GM12878 (cell line): ENCODE measurements around the gene PDK1. TPM values are rescaled to one million over a fixed set of nuclear protein-coding genes. Genes with fewer than 3 reads are reported as not detected.

Experiments
- ATAC-seq: fragments of 200-7000 bp; cut with Tn5 transposase; 3 replicates; pipeline ENCODE4 v1.9.1; 2020; ENCODE audit warnings: mild to moderate bottlenecking, moderate library complexity
- BruUV-seq: library from RNA; stranded (reverse); fragments of 400-500 nt; replicated peaks from 2 replicates; lab custom pipeline; 2021; lab: Mats Ljungman, UMichigan
- CTCF ChIA-PET: fragments of 300-600 bp; sonication (Branson Sonifier 250); formaldehyde crosslinking; extraction: SDS; loops from one replicate; lab custom pipeline; 2021; ENCODE audit warnings: inconsistent platforms; lab: Yijun Ruan, JAX
- POLR2A ChIA-PET: fragments of 350-600 bp; formaldehyde crosslinking; extraction: SDS; loops from one replicate; lab custom pipeline; 2021; ENCODE audit warnings: inconsistent platforms; lab: Charles Lee
- RAD21 ChIA-PET: fragments of 300-600 bp; sonication (Branson Sonifier 250); formaldehyde crosslinking; loops from one replicate; lab custom pipeline; 2023; ENCODE audit warnings: antibody characterized with exemption; ENCODE audit not compliant: unreplicated experiment; lab: Charles Lee
- SMC1A ChIA-PET: fragments of 300-600 bp; sonication (Branson Sonifier 250); formaldehyde crosslinking; loops from one replicate; lab custom pipeline; 2023; ENCODE audit not compliant: unreplicated experiment, uncharacterized antibody; lab: Charles Lee
- DNase-seq: peaks from one replicate; pipeline ENCODE4 v3.0.0-alpha.2; 2011; ENCODE audit warnings: low read depth, low spot score
- FAIRE-seq: peaks from 3 replicates; lab custom pipeline; 2011; peaks lifted over from hg19 to GRCh38; lab: Jason Lieb, UNC
- H2AFZ ChIP-seq: 2 replicates; pipeline ENCODE4 v1.6.0; 2011; ENCODE audit warnings: low read depth, low read length, control low read depth; ENCODE audit not compliant: control insufficient read depth
- H3K27ac ChIP-seq: 2 replicates; pipeline ENCODE4 v1.5.1; 2011; ENCODE audit warnings: control low read depth; ENCODE audit not compliant: control insufficient read depth, insufficient read depth
- H3K27me3 ChIP-seq, 2 experiments: replicated peaks in 1 of 2; 2 replicates each; pipeline versions ENCODE4 v1.6.0 to v1.6.1; 2011; ENCODE audit warnings: low read length in 1 of 2; ENCODE audit not compliant: control insufficient read depth in 2 of 2, insufficient read depth in 2 of 2
- H3K36me3 ChIP-seq, 2 experiments: 2 replicates each; pipeline ENCODE4 v1.5.1; 2011; ENCODE audit warnings: low read length in 1 of 2; ENCODE audit not compliant: control insufficient read depth in 2 of 2, insufficient read depth in 2 of 2
- H3K4me1 ChIP-seq: 2 replicates; pipeline ENCODE4 v1.6.1; 2011; ENCODE audit warnings: mild to moderate bottlenecking, low read length, moderate library complexity, mixed read lengths; ENCODE audit not compliant: control insufficient read depth, insufficient read depth
- H3K4me2 ChIP-seq: 2 replicates; pipeline ENCODE4 v1.6.0; 2011; ENCODE audit warnings: control low read depth; ENCODE audit not compliant: control insufficient read depth, insufficient read depth
- H3K4me3 ChIP-seq: fragments of 200-600 bp; sonication (generic); 2 replicates; pipeline ENCODE4 v1.5.1; 2016
- H3K79me2 ChIP-seq: 2 replicates; pipeline ENCODE4 v1.6.0; 2011; ENCODE audit warnings: low read length; ENCODE audit not compliant: control insufficient read depth, insufficient read depth
- H3K9ac ChIP-seq: 2 replicates; pipeline ENCODE4 v1.8.0; 2011; ENCODE audit warnings: low read length, control low read depth, mixed read lengths; ENCODE audit not compliant: control insufficient read depth, insufficient read depth
- H3K9me3 ChIP-seq: replicated peaks from 3 replicates; pipeline ENCODE4 v1.5.1; 2011; ENCODE audit warnings: mild to moderate bottlenecking, low read length; ENCODE audit not compliant: control insufficient read depth, insufficient read depth
- H4K20me1 ChIP-seq: 2 replicates; pipeline ENCODE4 v1.6.0; 2011; ENCODE audit not compliant: control insufficient read depth, insufficient read depth
- CBFB ChIP-seq: IDR thresholded peaks from 2 replicates; pipeline ENCODE4 v1.6.1; 2016; ENCODE audit warnings: antibody characterized with exemption, low read depth
- GABPA ChIP-seq: IDR thresholded peaks from 2 replicates; pipeline ENCODE4 v1.6.1; 2014; ENCODE audit warnings: antibody characterized with exemption, low read depth, mild to moderate bottlenecking, inconsistent platforms
- NBN ChIP-seq: fragments of 450-650 bp; IDR thresholded peaks from 2 replicates; pipeline ENCODE4 v1.6.1; 2016
- RAD51 ChIP-seq: fragments of 450-650 bp; IDR thresholded peaks from 2 replicates; pipeline ENCODE4 v1.6.1; 2016; ENCODE audit warnings: moderate library complexity, mild to moderate bottlenecking, inconsistent platforms
- whole genome bisulfite sequencing: methylation state at CpG from one replicate; pipeline ENCODE4 v1.1.6; 2016; ENCODE audit warnings: low lambda C conversion rate; ENCODE audit not compliant: insufficient replicate concordance, insufficient coverage; ENCODE audit errors: missing lambda C conversion rate; 5-methylcytosine and 5-hydroxymethylcytosine counted together
- in situ Hi-C: fragments of 300-500 bp; cut with MboI; formaldehyde crosslinking; loops from 9 replicates; pipeline ENCODE4 v1.14.3; 2018; ENCODE audit warnings: mixed read lengths
- intact Hi-C: fragments of 100-400 bp; cut with micrococcal nuclease; formaldehyde crosslinking; loops from one replicate; pipeline ENCODE4 v1.14.2; 2022; ENCODE audit not compliant: unreplicated experiment
- polyA plus RNA-seq, 11 experiments: library from polyadenylated mRNA; depleted of rRNA in 4 of 11; unstranded in 6 of 11; stranded (reverse) in 5 of 11; fragments of >200 nt; fragmentation: Nextera tagmentation in 4 of 11; fragmentation: Illumina TruSeq in 1 of 11; extraction: Ambion mirVana in 4 of 11; extraction: Trizol in 1 of 11; gene quantifications; 1 replicate in 1 of 11; 2 replicates in 10 of 11; pipeline versions ENCODE4 v1.2.1 to v1.2.3, GENCODE V29; 2011 to 2016; ENCODE audit warnings: inconsistent platforms in 2 of 11, missing spikeins in 2 of 11, low read depth in 1 of 11
- total RNA-seq, 4 experiments: library from RNA; depleted of rRNA in 3 of 4; stranded (reverse); fragments of >200 nt in 3 of 4; fragmentation: Illumina TruSeq in 1 of 4; extraction: Trizol in 1 of 4; gene quantifications; 2 replicates each; pipeline versions ENCODE4 v1.2.1 to v1.2.3, GENCODE V29; 2013 to 2021
- TF ChIP-seq, protein P1 (sequence below): IDR thresholded peaks from 2 replicates; pipeline ENCODE4 v1.6.1; 2011; ENCODE audit warnings: borderline replicate concordance, low read depth, mild to moderate bottlenecking, moderate library complexity, low read length; ENCODE audit not compliant: insufficient read depth, poor library complexity, severe bottlenecking
- TF ChIP-seq, protein P2 (sequence below): IDR thresholded peaks from 2 replicates; pipeline ENCODE4 v1.6.1; 2012; ENCODE audit warnings: low read depth, low read length, improper control_type of control experiment
- TF ChIP-seq, protein P3 (sequence below): fragments of 450-650 bp; IDR thresholded peaks from 2 replicates; pipeline ENCODE4 v1.6.1; 2017; ENCODE audit warnings: low read depth, mild to moderate bottlenecking, moderate library complexity
- TF ChIP-seq, protein P4 (sequence below): fragments of 450-650 bp; IDR thresholded peaks from 2 replicates; pipeline ENCODE4 v1.6.1; 2016; ENCODE audit warnings: mild to moderate bottlenecking

Gene PDK1
- total and polyA plus RNA-seq, 10 of the 15 experiments (the other 5 are each of a cell fraction or from before 2014, with no cell fraction given): 5.3 to 128 (median 17.1) TPM

DNA sequence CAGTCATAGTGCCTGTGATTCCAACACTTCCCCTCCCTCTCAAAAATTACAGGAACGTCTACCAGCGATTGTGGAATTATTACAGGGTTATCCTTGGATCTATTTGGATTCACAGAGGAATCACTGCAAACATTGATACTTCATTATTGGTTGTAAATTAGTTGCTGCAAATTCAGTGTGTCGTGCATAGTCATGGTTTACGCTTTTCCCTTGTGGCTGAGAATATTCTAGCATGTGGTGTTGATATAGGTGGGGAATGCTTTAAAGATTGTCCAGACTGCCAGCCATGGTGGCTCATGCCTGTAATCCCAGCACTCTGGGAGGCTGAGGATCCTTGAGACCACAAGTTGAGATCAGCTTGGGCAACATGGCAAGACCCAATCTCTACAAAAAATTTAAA, 48.7 kb upstream of the PDK1 start:
- whole genome bisulfite sequencing: 72% methylated on average over 4 of the region's 4 CpGs
- no peak for TF ChIP-seq CBFB
- TF ChIP-seq RAD51: no peak
- TF ChIP-seq, protein P1, sequence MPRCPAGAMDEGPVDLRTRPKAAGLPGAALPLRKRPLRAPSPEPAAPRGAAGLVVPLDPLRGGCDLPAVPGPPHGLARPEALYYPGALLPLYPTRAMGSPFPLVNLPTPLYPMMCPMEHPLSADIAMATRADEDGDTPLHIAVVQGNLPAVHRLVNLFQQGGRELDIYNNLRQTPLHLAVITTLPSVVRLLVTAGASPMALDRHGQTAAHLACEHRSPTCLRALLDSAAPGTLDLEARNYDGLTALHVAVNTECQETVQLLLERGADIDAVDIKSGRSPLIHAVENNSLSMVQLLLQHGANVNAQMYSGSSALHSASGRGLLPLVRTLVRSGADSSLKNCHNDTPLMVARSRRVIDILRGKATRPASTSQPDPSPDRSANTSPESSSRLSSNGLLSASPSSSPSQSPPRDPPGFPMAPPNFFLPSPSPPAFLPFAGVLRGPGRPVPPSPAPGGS: no peak
- TF ChIP-seq, protein P2, sequence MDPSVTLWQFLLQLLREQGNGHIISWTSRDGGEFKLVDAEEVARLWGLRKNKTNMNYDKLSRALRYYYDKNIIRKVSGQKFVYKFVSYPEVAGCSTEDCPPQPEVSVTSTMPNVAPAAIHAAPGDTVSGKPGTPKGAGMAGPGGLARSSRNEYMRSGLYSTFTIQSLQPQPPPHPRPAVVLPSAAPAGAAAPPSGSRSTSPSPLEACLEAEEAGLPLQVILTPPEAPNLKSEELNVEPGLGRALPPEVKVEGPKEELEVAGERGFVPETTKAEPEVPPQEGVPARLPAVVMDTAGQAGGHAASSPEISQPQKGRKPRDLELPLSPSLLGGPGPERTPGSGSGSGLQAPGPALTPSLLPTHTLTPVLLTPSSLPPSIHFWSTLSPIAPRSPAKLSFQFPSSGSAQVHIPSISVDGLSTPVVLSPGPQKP: no peak
- no peak for TF ChIP-seq NBN

DNA sequence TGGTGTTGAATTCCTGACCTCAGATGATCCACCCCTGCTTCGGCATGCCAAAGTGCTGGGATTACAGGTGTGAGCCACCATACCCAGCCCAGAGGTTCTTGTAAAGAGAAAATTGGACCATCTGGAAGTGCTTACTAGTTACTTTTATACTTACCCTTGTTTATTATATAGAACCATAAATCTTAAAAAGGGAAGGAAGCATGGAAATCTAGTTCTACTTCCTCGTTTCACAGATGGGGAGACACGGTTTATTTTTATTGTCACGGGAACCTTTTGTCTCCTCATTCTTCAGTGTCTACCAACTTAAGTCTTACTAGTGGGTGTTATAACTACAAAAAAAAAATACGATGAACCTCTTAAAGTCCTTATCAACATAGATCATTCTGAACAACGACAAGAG, 45.8 kb upstream of the PDK1 start:
- no peak overlapping the region for H3K27ac ChIP-seq
- no peak overlapping the region for H2AFZ ChIP-seq
- no peaks in the 10 kb centered on the region for H4K20me1 ChIP-seq
- ChIA-PET POLR2A (no interaction called here), CTCF (interaction anchor here (0.6 kb wide), 1 partner anchor 179 kb away, joined by 4 read pairs; no protein-coding TSS in a partner anchor), SMC1A (no interaction called here), RAD21 (no interaction called here)
- ATAC-seq (no peak), DNase-seq (no peak), FAIRE-seq (no peak)
- in situ Hi-C loops (no loop called here), intact Hi-C loops (no loop called here)
- no peaks in the 10 kb centered on the region for H3K36me3 ChIP-seq
- H3K4me3 ChIP-seq: no peak overlapping the region
- no peak overlapping the region for H3K4me2 ChIP-seq
- 20% methylated on average over 6 of the region's 6 CpGs for WGBS
- no peaks in the 10 kb centered on the region for H3K27me3 ChIP-seq
- H3K79me2 ChIP-seq: no peaks in the 10 kb centered on the region
- H3K9ac ChIP-seq: no peak overlapping the region
- H3K4me1 ChIP-seq: no peaks in the 10 kb centered on the region
- BruUV-seq: no TSS peak
- peaks cover 20% of the 10 kb centered on the region for H3K9me3 ChIP-seq
- TF ChIP-seq, protein P3, sequence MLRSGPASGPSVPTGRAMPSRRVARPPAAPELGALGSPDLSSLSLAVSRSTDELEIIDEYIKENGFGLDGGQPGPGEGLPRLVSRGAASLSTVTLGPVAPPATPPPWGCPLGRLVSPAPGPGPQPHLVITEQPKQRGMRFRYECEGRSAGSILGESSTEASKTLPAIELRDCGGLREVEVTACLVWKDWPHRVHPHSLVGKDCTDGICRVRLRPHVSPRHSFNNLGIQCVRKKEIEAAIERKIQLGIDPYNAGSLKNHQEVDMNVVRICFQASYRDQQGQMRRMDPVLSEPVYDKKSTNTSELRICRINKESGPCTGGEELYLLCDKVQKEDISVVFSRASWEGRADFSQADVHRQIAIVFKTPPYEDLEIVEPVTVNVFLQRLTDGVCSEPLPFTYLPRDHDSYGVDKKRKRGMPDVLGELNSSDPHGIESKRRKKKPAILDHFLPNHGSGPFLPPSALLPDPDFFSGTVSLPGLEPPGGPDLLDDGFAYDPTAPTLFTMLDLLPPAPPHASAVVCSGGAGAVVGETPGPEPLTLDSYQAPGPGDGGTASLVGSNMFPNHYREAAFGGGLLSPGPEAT: no peak
- TF ChIP-seq, protein P2: no peak
- TF ChIP-seq GABPA: no peak
- TF ChIP-seq, protein P4, sequence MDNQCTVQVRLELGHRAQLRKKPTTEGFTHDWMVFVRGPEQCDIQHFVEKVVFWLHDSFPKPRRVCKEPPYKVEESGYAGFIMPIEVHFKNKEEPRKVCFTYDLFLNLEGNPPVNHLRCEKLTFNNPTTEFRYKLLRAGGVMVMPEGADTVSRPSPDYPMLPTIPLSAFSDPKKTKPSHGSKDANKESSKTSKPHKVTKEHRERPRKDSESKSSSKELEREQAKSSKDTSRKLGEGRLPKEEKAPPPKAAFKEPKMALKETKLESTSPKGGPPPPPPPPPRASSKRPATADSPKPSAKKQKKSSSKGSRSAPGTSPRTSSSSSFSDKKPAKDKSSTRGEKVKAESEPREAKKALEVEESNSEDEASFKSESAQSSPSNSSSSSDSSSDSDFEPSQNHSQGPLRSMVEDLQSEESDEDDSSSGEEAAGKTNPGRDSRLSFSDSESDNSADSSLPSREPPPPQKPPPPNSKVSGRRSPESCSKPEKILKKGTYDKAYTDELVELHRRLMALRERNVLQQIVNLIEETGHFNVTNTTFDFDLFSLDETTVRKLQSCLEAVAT: no peak

More for the DNA sequence above, 48.7 kb upstream of the PDK1 start:
- no peaks in the 10 kb centered on the region for H3K4me1 ChIP-seq
- SMC1A ChIA-PET: no interaction called here
- H3K4me3 ChIP-seq: no peak overlapping the region
- ATAC-seq: no peak
- BruUV-seq: no TSS peak
- intact Hi-C loops (no loop called here), in situ Hi-C loops (no loop called here)
- no peak for FAIRE-seq
- no peaks in the 10 kb centered on the region for H3K36me3 ChIP-seq
- no peaks in the 10 kb centered on the region for H3K27me3 ChIP-seq
- DNase-seq: no peak
- no peak overlapping the region for H2AFZ ChIP-seq
- no peaks in the 10 kb centered on the region for H3K79me2 ChIP-seq
- POLR2A ChIA-PET: no interaction called here
- RAD21 ChIA-PET: no interaction called here
- H3K9ac ChIP-seq: no peak overlapping the region
- no peak overlapping the region for H3K27ac ChIP-seq
- no peak overlapping the region for H3K4me2 ChIP-seq
- CTCF ChIA-PET: no interaction called here
- H4K20me1 ChIP-seq: no peaks in the 10 kb centered on the region
- peaks cover 5% of the 10 kb centered on the region for H3K9me3 ChIP-seq
